OCI-LY3 (cell line): ENCODE results near the gene TGIF1.

ENCODE experiments used
- H2AFZ ChIP-seq: fragments of 200-600, 300-600 bp; shearing (Covaris generic); 2 replicates; pipeline ENCODE4 v1.6.0; 2014; ENCODE audit warnings: antibody characterized with exemption, low read depth, low read length
- H3K27ac ChIP-seq: fragments of 200-600, 300-600 bp; sonication (generic); 2 replicates; pipeline ENCODE4 v1.5.1; 2014; ENCODE audit warnings: mild to moderate bottlenecking, low read length, moderate library complexity, mixed read lengths
- H3K27me3 ChIP-seq: fragments of 200-600, 300-600 bp; sonication (generic); 2 replicates; pipeline ENCODE4 v1.6.1; 2014; ENCODE audit warnings: low read depth, low read length, mixed read lengths
- H3K36me3 ChIP-seq: fragments of 200-600, 300-600 bp; sonication (generic); replicated peaks from 2 replicates; pipeline ENCODE3; 2014; ENCODE audit warnings: low read depth, low read length, mixed read lengths
- H3K4me1 ChIP-seq: fragments of 300-600, 200-600 bp; sonication (generic); 2 replicates; pipeline ENCODE4 v1.6.1; 2014; ENCODE audit warnings: low read length, mixed read lengths
- H3K4me2 ChIP-seq: fragments of 200-600, 300-600 bp; sonication (generic); 2 replicates; pipeline ENCODE4 v1.6.1; 2014; ENCODE audit warnings: low read length, mixed read lengths
- H3K4me3 ChIP-seq: fragments of 300-600, 200-600 bp; sonication (generic); 2 replicates; pipeline ENCODE4 v1.5.1; 2014; ENCODE audit warnings: antibody characterized with exemption, mild to moderate bottlenecking, low read length, moderate library complexity
- H3K79me2 ChIP-seq: fragments of 300-600, 200-600 bp; shearing (Covaris generic); 2 replicates; pipeline ENCODE4 v1.6.1; 2014; ENCODE audit warnings: mild to moderate bottlenecking, low read length, mixed read lengths
- H3K9ac ChIP-seq: fragments of 300-600, 200-600 bp; shearing (Covaris generic); 2 replicates; pipeline ENCODE4 v1.6.0; 2014; ENCODE audit warnings: mild to moderate bottlenecking, low read length, moderate library complexity
- H3K9me3 ChIP-seq: fragments of 200-600, 300-600 bp; shearing (Covaris generic); 2 replicates; pipeline ENCODE4 v1.6.1; 2014; ENCODE audit warnings: low read length, mixed read lengths; ENCODE audit not compliant: insufficient read depth
- H4K20me1 ChIP-seq: fragments of 200-600, 300-600 bp; sonication (generic); 2 replicates; pipeline ENCODE4 v1.6.1; 2016; ENCODE audit warnings: low read length, mixed read lengths; ENCODE audit not compliant: insufficient read depth
- CTCF ChIP-seq: fragments of 200-600, 300-600 bp; sonication (generic); IDR thresholded peaks from 2 replicates; pipeline ENCODE4 v1.5.1; 2014; ENCODE audit warnings: antibody characterized with exemption, low read length, low read depth
- EZH2phosphoT487 ChIP-seq: fragments of 200-600 bp; shearing (Covaris generic); IDR thresholded peaks from 2 replicates; pipeline ENCODE4 v1.6.1; 2018; ENCODE audit warnings: antibody characterized with exemption, mixed run types, low read depth

TGIF1 gene

GRCh38 chr18:3449512-3450011 lies 410 bp upstream of the TGIF1 start:
- peaks cover 35% of the 10 kb centered on the region for H3K36me3 ChIP-seq
- H3K4me1 ChIP-seq: peaks cover 27% of the 10 kb centered on the region
- H4K20me1 ChIP-seq: peaks cover 10% of the 10 kb centered on the region
- H3K9me3 ChIP-seq: no peaks in the 10 kb centered on the region
- no peaks in the 10 kb centered on the region for H3K27me3 ChIP-seq
- peak overlapping the region; percentile 94 for H3K4me3 ChIP-seq
- peak overlapping the region; percentile 95 for H3K27ac ChIP-seq
- H2AFZ ChIP-seq: no peak overlapping the region
- H3K79me2 ChIP-seq: peaks cover 66% of the 10 kb centered on the region
- H3K9ac ChIP-seq: peak overlapping the region; percentile 99
- TF ChIP-seq EZH2phosphoT487: no peak
- TF ChIP-seq CTCF: no peak
- peak overlapping the region; percentile 49 for H3K4me2 ChIP-seq

GRCh38 chr18:3450799-3451182 lies 819 bp downstream of the TGIF1 start:
- H3K4me2 ChIP-seq: peak overlapping the region; percentile 85
- H3K36me3 ChIP-seq: peaks cover 45% of the 10 kb centered on the region
- peaks cover 22% of the 10 kb centered on the region for H4K20me1 ChIP-seq
- no peaks in the 10 kb centered on the region for H3K9me3 ChIP-seq
- peak overlapping the region; percentile 99 for H3K9ac ChIP-seq
- H3K27me3 ChIP-seq: no peaks in the 10 kb centered on the region
- peak overlapping the region; percentile 95 for H3K27ac ChIP-seq
- TF ChIP-seq EZH2phosphoT487: no peak
- TF ChIP-seq CTCF: no peak
- peaks cover 79% of the 10 kb centered on the region for H3K79me2 ChIP-seq
- H2AFZ ChIP-seq: no peak overlapping the region
- peak overlapping the region; percentile 94 for H3K4me3 ChIP-seq
- H3K4me1 ChIP-seq: peaks cover 34% of the 10 kb centered on the region

- peak overlapping the region; percentile 94 for H3K4me3 ChIP-seq
- peaks cover 28% of the 10 kb centered on the region for H4K20me1 ChIP-seq
- peak overlapping the region; percentile 85 for H3K4me2 ChIP-seq
- H3K36me3 ChIP-seq: peaks cover 51% of the 10 kb centered on the region
- H3K79me2 ChIP-seq: peaks cover 85% of the 10 kb centered on the region
- no peak overlapping the region for H2AFZ ChIP-seq
- TF ChIP-seq CTCF (peak; percentile 7; the same call in 1 of the 2 replicates), EZH2phosphoT487 (no peak)
- H3K9me3 ChIP-seq: no peaks in the 10 kb centered on the region
- H3K27me3 ChIP-seq: no peaks in the 10 kb centered on the region
- peaks cover 34% of the 10 kb centered on the region for H3K4me1 ChIP-seq
- H3K9ac ChIP-seq: peak overlapping the region; percentile 99
- peak overlapping the region; percentile 95 for H3K27ac ChIP-seq
Measured at GRCh38 chr18:3451183-3451988, 1.4 kb downstream of the TGIF1 start.

- no peak overlapping the region for H2AFZ ChIP-seq
- no peaks in the 10 kb centered on the region for H3K27me3 ChIP-seq
- H3K79me2 ChIP-seq: peaks cover 92% of the 10 kb centered on the region
- peak overlapping the region; percentile 85 for H3K4me2 ChIP-seq
- no peaks in the 10 kb centered on the region for H3K9me3 ChIP-seq
- TF ChIP-seq EZH2phosphoT487 (no peak), CTCF (no peak)
- H3K4me1 ChIP-seq: peaks cover 34% of the 10 kb centered on the region
- H3K4me3 ChIP-seq: peak overlapping the region; percentile 94
- H3K36me3 ChIP-seq: peaks cover 59% of the 10 kb centered on the region
- H3K27ac ChIP-seq: peak overlapping the region; percentile 95
- H3K9ac ChIP-seq: peak overlapping the region; percentile 99
- H4K20me1 ChIP-seq: peaks cover 36% of the 10 kb centered on the region
Measured at GRCh38 chr18:3451989-3452749, 2.2 kb downstream of the TGIF1 start.
